Central memory CD8-positive, alpha-beta T cell (primary cell): ENCODE data around the gene OGFOD2.

Source experiments
- ATAC-seq: fragments of 150-1000 bp; cut with Tn5 transposase; replicated peaks from 2 replicates; pipeline ENCODE4 v1.10.0; 2022; ENCODE audit warnings: mild to moderate bottlenecking, moderate FRiP score, moderate number of reproducible peaks; ENCODE audit not compliant: poor library complexity, severe bottlenecking; ENCODE audit errors: extremely low read depth
- DNase-seq, 2 donors: peaks; one replicate each; pipeline ENCODE4 v3.0.0; 2021; ENCODE audit warnings: low spot score in 2 of 2
- H3K27ac Mint-ChIP-seq: one replicate; pipeline ENCODE4 v1.8.0; 2022; ENCODE audit warnings: low read depth, mild to moderate bottlenecking, moderate library complexity, mixed read lengths
- H3K27me3 Mint-ChIP-seq: one replicate; pipeline ENCODE4 v1.8.0; 2022; ENCODE audit warnings: mixed read lengths
- H3K36me3 Mint-ChIP-seq: one replicate; pipeline ENCODE4 v1.8.0; 2022; ENCODE audit warnings: mild to moderate bottlenecking, moderate library complexity, mixed read lengths; ENCODE audit not compliant: insufficient read depth
- H3K4me1 Mint-ChIP-seq: one replicate; pipeline ENCODE4 v1.8.0; 2022; ENCODE audit warnings: mixed read lengths
- H3K4me3 Mint-ChIP-seq: one replicate; pipeline ENCODE4 v1.8.0; 2022; ENCODE audit warnings: mild to moderate bottlenecking, moderate library complexity, mixed read lengths
- H3K9me3 Mint-ChIP-seq: one replicate; pipeline ENCODE4 v1.8.0; 2022; ENCODE audit warnings: mixed read lengths

The OGFOD2 gene

DNA sequence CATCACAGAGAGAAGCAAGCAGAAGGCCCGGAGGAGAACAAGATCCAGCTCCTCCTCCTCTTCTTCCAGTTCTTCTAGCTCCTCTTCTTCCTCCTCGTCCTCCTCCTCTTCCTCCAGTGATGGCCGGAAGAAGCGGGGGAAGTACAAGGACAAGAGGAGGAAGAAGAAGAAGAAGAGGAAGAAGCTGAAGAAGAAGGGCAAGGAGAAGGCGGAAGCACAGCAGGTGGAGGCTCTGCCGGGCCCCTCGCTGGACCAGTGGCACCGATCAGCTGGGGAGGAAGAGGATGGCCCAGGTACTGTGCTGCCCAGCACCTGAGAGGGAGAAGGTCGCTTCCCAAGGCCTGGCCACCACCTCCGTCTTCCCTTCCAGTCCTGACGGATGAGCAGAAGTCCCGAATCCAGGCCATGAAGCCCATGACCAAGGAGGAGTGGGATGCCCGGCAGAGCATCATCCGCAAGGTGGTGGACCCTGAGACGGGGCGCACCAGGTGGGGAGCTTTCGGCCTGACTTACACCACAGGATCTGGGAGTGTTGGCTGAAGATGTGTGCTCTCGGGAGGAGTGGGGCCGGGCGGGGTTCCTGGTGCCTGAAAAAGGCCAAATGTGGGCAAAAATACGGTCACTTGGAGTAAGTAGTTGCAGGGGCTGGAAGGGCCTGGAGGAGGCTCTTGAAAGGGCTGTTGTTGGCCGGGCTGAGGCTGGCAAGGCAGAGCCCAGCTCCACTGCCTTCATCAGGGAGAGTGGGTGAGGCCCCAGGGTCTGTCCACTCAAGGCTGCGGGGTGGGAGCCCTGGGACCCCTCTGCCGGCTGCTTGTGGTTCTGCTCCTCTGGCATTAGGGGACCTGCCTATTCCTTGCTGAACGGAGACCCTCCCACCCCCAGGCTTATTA is 6.8 kb downstream of the OGFOD2 start:
- DNase-seq (no peak), ATAC-seq (no peak)
- H3K4me1 Mint-ChIP-seq = peaks cover 40% of the 10 kb centered on the region
- no peaks in the 10 kb centered on the region for H3K27me3 Mint-ChIP-seq
- H3K36me3 Mint-ChIP-seq = peaks cover 7% of the 10 kb centered on the region
- H3K4me3 Mint-ChIP-seq = peak overlapping the region; percentile 84
- H3K9me3 Mint-ChIP-seq = no peaks in the 10 kb centered on the region
- peak overlapping the region; percentile 68 for H3K27ac Mint-ChIP-seq

DNA sequence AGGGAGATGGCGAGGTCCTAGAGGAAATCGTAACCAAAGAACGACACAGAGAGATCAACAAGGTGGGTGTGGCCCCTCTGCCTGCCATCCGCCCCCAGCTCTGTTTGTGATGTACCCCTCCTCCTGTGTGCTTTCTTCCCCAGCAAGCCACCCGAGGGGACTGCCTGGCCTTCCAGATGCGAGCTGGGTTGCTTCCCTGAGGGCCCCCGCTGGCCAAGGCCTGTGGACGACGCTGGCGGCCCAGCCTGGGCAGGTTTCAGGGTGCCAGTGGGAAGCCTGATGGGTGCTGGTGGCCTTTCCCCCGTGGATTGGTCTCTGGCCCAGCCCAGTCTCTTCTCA is 7.4 kb downstream of the OGFOD2 start:
- no peak for ATAC-seq
- Mint-ChIP-seq H3K9me3 (no peaks in the 10 kb centered on the region), H3K27ac (peak overlapping the region; percentile 29), H3K36me3 (peaks cover 7% of the 10 kb centered on the region), H3K4me1 (peaks cover 40% of the 10 kb centered on the region), H3K27me3 (no peaks in the 10 kb centered on the region), H3K4me3 (peak overlapping the region; percentile 84)
- DNase-seq = no peak

DNA sequence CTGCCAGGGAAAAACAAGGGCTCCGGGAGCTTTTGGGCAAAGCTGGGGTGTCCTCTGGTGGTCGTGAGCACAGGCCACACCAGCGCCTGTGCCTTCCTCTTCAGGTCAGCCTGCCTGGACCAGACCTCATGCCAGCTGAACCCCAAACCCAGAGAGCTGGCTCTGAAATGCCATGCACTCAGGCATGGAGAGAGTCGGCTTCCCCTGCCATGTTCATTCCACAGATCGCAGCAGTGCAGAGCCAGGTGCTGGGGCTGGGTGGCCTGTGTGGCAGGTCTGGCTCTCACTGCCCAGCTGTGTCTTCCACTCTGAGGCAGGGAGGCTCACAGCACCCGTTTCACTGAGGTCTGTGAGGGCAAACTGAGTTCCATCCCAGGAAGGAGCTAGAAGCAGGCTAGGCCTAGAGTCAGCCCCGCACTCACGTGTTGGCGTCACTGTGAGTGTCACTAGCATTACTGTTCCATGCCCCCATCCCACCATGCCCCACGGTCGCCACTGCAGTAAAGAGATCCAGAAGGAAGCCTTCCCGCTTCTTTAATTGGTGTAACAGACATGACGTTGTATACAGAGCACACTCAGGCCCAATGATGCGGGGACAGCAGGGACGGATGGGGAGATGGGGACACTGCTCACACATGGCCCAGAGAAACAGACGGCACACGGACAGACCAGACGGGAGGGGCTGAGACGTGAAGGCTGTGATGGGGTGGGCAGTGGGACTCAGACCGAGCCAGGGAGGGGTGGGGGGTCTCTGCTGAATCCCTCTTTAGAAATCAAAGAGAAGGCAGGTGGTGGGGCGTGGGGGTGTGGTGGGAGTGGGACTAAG is 8.1 kb downstream of the OGFOD2 start:
- ATAC-seq = no peak
- H3K36me3 Mint-ChIP-seq = peaks cover 7% of the 10 kb centered on the region
- peaks cover 36% of the 10 kb centered on the region for H3K4me1 Mint-ChIP-seq
- H3K27me3 Mint-ChIP-seq = no peaks in the 10 kb centered on the region
- H3K27ac Mint-ChIP-seq = peak overlapping the region; percentile 29
- no peak for DNase-seq
- H3K4me3 Mint-ChIP-seq = peak overlapping the region; percentile 84
- no peaks in the 10 kb centered on the region for H3K9me3 Mint-ChIP-seq

DNA sequence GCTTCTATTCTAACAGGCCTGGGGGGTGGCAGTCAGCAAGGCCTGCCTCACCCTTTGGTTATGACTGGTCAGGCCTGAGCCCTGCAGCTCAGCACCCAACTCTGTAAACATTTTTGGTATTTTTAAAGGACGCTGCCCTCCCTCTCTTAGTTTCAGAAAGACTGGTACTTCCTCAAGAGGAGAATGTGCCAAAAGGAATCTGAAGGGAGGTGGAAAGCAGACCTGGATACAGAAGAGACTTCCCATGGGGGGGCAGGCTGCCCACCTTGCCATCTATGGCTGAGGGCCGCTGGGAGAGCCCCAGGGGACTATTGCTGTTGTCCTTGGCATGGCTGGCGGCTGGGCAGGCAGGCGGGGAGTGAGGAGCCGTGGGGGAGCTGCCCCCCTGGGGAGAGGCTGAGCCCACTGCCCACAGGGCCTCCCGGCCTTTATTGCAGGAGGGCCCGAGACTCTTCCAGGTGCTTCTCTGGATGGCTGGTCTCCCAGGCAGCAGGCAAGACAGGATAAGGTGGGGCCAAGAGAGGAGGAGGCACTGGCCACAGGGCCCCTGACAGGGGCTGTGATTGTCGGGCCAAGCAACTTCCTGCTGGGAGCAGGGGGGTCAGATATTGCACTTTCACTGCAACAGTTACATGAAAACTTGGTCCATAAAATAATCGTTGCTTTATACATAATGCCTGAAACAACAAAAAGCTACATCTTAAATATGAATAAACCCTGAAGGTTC is 8.9 kb downstream of the OGFOD2 start:
- Mint-ChIP-seq H3K27me3 (no peaks in the 10 kb centered on the region), H3K4me1 (peaks cover 35% of the 10 kb centered on the region), H3K9me3 (no peaks in the 10 kb centered on the region), H3K27ac (peak overlapping the region; percentile 18), H3K4me3 (peak overlapping the region; percentile 9), H3K36me3 (peaks cover 7% of the 10 kb centered on the region)
- DNase-seq (no peak), ATAC-seq (no peak)

DNA sequence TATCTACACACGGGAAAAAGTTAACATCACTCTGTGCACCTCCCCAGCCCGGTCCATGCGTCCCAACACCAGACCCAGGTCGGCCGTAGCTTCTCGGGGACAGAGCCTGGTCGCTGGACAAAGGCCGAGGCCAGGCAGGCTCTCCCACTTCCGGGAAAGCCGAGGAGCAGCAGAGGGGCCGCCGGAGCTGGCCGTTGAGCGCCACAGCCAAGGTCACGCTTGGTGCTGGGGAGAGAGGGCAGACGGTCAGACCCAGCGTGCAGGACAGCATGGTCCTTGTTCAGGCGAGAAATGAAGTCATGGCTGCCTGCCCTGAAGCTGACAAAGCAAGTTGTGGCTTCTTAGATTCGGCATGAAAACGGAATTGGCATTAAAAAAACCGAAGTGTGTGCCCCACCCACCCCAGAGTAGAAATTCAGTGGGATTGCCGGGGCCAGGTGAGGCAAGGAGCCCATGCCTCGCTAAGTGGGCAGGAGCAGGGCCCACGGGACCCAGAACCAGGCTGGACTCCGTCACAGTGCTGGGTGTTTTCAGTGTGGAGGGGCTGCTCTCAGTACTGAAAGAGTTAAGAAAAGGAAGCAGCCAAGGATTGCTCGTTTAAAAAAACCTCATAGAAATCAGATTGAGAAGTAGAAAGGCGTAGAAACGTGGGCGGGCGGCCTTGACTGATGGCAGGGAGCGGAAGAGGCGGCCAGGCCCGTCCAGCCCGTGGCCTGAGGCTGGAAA is 9.7 kb downstream of the OGFOD2 start:
- Mint-ChIP-seq H3K27me3 (no peaks in the 10 kb centered on the region), H3K4me3 (no peak overlapping the region), H3K27ac (no peak overlapping the region), H3K9me3 (no peaks in the 10 kb centered on the region), H3K4me1 (peaks cover 35% of the 10 kb centered on the region), H3K36me3 (peaks cover 6% of the 10 kb centered on the region)
- ATAC-seq (no peak), DNase-seq (no peak)

DNA sequence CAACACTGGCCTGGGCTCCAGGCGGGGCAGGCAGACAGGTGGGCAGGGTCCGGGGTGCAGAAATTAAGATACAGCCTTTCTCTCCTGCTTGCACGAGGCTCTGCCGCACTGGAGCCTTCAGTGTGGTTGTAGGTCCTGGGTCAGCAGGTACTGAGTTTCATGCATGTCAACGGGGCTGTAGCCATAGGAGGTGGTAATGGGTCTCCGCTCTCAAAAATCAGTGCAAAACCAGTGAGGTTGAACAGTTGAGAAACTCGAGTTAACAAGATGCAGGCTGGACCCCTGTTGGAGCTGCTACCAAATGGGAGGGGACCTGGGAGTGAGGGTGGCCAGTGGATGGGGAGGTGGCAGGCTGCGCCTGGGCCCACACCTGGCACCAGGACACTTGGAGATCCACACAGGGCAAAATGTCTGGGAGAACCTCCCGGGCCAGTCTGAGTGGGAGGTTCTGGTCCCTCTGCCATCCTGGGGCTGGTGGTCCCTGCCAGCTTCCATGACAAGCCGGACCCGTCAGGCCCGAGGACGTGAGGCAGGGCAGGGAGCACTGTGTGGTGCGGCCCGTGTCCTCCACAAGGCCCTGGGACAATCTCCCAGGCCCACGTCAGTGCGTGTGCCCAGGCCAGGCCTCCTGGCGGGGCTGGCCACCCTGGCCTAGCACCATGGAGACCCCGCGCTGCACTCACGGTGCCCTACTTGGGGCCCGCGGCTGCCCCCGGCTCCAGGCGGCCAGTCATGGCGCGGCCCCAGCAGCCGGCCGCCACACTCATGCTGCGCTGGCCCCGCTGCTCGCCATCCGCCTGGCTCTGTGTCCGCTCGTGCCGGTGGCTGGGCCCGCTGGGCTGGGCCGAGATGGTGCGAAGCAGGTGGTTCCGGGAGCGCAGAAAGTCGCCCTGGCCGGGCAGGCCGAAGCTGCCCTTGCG is 10.6 kb downstream of the OGFOD2 start:
- Mint-ChIP-seq H3K4me1 (peaks cover 35% of the 10 kb centered on the region), H3K27me3 (no peaks in the 10 kb centered on the region), H3K27ac (no peak overlapping the region), H3K36me3 (peaks cover 5% of the 10 kb centered on the region), H3K9me3 (no peaks in the 10 kb centered on the region), H3K4me3 (no peak overlapping the region)
- ATAC-seq (no peak), DNase-seq (no peak)

DNA sequence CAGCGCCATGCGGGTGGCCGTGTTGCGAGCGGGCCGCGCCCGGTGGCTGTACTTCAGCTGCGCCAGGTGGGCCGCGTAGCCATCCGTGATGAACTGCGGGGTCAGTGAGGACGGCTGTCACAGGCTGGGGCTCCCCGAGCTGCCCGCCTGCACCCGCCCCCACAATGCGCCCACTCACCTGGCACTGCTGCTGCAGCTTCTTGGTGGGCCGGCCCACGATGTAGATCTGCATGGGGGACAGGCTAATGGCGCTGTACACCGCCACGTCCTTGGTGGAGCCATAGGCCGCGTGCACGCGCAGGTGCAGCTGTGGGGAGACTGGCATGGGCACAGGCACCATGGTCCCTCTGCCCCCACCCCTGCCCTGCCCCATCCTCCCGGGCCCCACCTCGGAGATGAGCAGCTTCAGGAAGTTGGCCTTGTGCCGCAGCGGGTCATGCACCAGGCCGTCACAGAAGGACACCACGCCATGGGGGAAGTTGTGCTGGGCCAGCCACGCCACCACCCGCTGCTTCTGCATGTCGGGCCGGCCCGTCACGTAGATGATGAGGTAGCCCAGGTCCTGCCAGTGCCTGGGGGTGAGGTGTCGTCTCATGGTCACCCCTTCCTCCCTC is 11.3 kb downstream of the OGFOD2 start:
- no peak for DNase-seq
- Mint-ChIP-seq H3K4me1 (peaks cover 28% of the 10 kb centered on the region), H3K36me3 (peaks cover 5% of the 10 kb centered on the region), H3K27ac (no peak overlapping the region), H3K27me3 (no peaks in the 10 kb centered on the region), H3K4me3 (no peak overlapping the region), H3K9me3 (no peaks in the 10 kb centered on the region)
- no peak for ATAC-seq

DNA sequence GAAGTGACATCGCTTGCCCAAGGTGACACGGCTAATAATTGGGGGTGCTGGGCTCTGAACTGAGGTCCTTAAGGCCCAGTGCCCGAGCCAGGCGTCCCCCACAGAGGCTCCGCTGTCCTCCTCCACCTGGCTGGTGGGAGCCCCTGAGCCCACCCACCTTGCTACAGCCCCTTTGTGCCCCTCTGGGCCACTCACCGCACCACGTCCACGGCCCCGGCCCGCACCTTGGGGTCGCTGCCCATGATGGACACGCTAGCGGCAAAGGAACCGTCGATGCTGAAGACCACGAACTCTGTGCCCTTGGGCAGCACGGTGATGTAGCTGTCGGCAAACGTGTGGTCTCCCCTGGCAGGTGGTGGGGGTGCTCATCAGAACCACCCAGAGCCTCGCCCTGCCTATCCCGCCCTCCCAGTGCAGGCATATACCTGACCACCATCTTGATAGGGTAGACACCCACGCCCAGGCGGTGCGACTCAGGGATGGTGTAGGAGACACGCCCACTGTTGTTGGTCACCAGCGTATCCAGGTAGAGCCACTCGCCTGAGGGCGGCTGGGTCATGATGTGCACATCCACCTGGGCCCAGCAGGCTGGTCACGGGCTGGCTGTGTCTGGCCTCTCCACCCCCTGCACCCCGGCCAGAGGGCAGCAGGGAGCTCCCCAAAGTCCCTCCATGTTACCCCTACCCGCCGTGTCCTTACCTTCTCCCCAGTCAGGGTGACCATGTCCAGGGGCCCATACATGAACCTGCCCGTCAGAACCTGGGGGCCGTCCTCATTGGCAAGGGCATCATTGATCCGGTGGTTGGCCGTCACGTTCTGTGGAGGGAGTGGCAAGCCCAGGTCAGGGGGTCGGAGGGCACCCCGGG is 12.3 kb downstream of the OGFOD2 start:
- ATAC-seq = no peak
- DNase-seq = no peak
- H3K4me1 Mint-ChIP-seq = peaks cover 23% of the 10 kb centered on the region
- H3K36me3 Mint-ChIP-seq = peaks cover 5% of the 10 kb centered on the region
- H3K9me3 Mint-ChIP-seq = no peaks in the 10 kb centered on the region
- H3K4me3 Mint-ChIP-seq = no peak overlapping the region
- no peak overlapping the region for H3K27ac Mint-ChIP-seq
- no peaks in the 10 kb centered on the region for H3K27me3 Mint-ChIP-seq

DNA sequence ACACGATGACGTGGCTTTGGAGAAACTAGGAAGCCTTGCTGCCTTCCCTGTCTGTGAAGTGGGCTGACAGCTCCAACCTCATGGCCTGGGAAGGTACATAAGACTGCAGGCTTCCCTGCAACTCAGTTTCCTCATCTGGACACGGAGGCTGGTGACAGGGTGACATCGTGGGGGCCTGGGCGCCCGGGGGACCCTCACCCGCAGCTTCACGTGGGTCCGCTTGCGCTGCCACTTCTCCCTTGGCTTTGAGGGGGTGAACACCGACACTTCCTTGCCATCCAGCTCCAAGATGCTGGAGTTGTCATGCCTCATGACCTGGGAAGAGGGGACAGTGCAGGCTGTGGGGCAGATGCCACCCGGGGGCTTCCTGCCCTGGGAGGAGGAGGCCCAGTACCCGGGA is 13.0 kb downstream of the OGFOD2 start:
- Mint-ChIP-seq H3K4me3 (no peak overlapping the region), H3K36me3 (peaks cover 5% of the 10 kb centered on the region), H3K27ac (no peak overlapping the region), H3K4me1 (peaks cover 22% of the 10 kb centered on the region), H3K27me3 (no peaks in the 10 kb centered on the region), H3K9me3 (no peaks in the 10 kb centered on the region)
- ATAC-seq (no peak), DNase-seq (no peak)

DNA sequence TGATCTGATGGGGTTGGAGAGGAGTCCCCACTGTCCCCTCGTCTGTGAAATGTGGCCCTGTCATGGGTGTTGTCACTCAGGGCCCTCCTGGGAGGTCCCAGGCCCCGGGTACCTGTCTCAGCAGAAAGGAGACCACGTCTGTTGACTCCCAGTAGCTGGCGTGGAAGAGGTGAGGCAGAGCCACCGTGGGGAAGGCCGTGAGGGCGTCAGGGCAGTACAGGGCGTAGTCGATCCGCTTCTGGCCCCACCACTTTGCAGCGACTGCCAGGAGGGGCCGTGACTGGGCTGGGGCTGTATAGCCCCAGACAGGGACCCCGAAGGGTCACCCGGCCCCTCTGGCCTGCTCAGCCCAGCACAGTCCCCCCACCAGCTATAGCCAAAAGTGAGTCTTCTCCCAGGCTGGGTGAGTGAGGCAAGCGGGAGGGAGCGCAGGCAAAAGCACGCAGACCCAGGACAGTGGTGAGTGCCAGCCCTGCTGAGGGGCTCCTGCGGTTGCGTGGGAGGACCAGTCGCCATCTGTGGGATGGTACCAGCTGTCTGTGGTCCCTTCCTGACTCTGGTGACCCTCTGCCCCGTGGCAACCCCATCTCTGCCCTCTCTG is 13.7 kb downstream of the OGFOD2 start:
- H3K4me1 Mint-ChIP-seq = peaks cover 15% of the 10 kb centered on the region
- DNase-seq = no peak
- no peak overlapping the region for H3K27ac Mint-ChIP-seq
- H3K9me3 Mint-ChIP-seq = no peaks in the 10 kb centered on the region
- H3K4me3 Mint-ChIP-seq = no peak overlapping the region
- H3K36me3 Mint-ChIP-seq = peaks cover 5% of the 10 kb centered on the region
- no peaks in the 10 kb centered on the region for H3K27me3 Mint-ChIP-seq
- no peak for ATAC-seq
